Ishikawa (cell line): ENCODE data around the gene XPO5.

Experiments used
- EP300 ChIP-seq: IDR thresholded peaks from 2 replicates; pipeline ENCODE4 v1.6.1; 2012; ENCODE audit warnings: borderline replicate concordance
- RAD21 ChIP-seq: IDR thresholded peaks from 2 replicates; pipeline ENCODE4 v1.6.1; 2012; ENCODE audit warnings: low read depth
- TAF1 ChIP-seq: IDR thresholded peaks from 2 replicates; pipeline ENCODE4 v1.6.1; 2012; ENCODE audit warnings: low read depth, mild to moderate bottlenecking
- TCF12 ChIP-seq: IDR thresholded peaks from 2 replicates; pipeline ENCODE4 v1.6.1; 2012; ENCODE audit warnings: low read depth
- TEAD4 ChIP-seq: IDR thresholded peaks from 2 replicates; pipeline ENCODE4 v1.6.1; 2012
- YY1 ChIP-seq: IDR thresholded peaks from 2 replicates; pipeline ENCODE4 v1.6.1; 2012; ENCODE audit warnings: low read depth
- TF ChIP-seq, protein P1 (sequence below): IDR thresholded peaks from 2 replicates; pipeline ENCODE4 v1.6.1; 2012

DNA sequence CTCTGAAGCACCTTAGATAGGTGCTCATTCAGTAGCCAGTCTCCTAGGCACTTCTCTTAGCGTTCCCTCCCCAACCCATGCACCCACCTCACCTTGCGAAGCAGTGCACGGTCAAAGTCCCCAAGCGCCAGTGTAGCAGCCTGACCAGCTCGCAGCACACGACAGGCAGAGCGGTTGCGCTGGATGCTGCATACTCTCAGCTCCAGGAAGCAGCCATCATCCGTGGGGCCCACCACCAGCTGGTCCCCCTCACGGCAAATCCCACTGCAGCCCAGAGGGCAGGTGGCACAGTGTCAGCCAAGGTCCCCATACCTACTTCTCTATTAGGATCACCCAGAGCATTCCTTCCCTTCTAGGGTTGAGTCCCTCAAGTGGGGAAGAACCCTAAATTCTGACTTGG, 46.7 kb upstream of the XPO5 start:
- no peak for TF ChIP-seq EP300
- TF ChIP-seq, protein P1, sequence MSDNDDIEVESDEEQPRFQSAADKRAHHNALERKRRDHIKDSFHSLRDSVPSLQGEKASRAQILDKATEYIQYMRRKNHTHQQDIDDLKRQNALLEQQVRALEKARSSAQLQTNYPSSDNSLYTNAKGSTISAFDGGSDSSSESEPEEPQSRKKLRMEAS: no peak
- TF ChIP-seq YY1: no peak
- TF ChIP-seq TAF1: no peak
- no peak for TF ChIP-seq RAD21
- no peak for TF ChIP-seq TEAD4
- no peak for TF ChIP-seq TCF12
